Measurements from ENCODE around the gene ZFP36.
"Not testable (repeated sequence)": the region's sequence is repeated elsewhere in the genome, so short reads cannot be mapped to it uniquely, and the experiment has no call there.

ZFP36 gene

DNA sequence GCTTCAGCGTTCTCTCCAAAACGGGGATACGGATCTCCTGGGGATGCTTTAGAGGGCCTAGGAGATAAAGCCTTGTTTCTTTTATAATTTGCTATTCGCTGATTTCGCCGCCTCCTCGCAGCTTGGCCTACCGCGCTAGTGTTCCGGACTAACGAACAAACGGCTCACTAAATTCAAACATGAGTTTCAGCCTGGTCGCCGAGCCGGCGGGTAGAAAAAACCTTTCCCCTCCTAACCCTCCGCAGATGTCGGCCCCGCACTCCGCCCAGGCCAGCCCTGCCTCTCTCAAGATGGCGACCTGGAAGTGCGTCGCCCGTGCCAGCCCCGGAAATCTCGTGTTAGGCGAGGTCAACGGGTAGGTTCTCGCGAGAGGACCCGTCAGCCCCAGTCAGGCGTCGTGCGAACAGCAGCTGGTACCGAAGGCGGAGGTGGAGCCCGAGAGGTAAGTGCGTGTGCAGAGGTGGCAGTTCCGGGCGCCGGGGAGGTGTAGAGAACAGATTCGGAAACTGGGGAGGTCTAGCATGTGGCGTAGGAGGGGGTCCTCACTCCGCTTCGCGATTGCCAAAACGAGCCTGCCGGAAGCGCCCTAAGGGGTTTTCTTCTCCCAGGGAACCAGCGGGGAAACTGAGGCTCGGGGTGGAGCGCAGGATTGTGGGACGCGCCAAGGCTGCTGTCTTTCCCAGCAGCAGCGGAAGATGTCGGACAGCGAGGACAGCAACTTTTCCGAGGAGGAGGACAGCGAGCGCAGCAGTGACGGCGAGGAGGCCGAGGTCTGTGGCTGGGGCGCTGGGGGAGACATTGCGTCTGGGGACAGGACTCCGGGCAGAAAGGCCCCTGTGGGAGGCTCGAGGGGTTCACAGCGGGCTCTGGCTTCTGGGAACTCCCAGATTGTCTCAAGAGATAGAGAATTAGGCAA lies 38.8 kb downstream of the ZFP36 start, which contains the start of gene SUPT5H:
SUPT5H (plus strand) TSS at position 387 of the 916 bp plus-strand sequence; CDS start at position 696, 309 bp downstream.
- DNase-seq (ENCODE audit: low spot score): peak; percentile 99

DNA sequence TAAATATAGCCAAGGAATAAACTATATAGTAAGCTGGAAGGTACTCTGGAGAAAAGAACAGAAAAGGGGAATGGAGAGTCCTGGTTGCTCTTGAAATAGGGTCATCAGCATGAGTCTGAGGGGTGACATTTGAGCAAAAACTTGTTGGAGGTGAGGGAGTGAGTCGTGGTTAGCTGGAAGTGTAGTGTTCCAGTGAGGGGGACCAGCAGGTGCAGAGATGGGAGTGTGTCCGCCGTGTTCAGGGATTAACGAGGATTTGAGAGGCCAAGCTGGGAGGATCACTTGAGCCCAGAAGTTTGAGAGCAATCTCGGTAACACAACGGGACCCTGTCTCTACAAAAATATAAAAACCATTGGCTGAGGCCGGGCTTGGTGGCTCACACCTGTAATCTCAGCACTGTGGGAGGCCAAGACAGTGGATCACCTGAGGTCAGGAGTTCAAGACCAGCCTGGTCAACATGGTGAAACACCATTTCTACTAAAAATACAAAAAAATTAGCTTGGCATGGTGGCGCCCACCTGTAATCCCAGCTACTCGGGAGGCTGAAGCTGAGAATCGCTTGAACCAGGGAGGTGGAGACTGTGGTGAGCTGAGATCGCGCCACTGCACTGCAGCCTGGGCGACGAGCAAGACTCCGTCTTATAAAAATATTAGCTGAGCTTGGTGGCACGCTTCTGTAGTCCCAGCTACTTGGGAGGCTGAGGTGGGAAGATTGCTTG lies 39.9 kb downstream of the ZFP36 start:
- DNase-seq (ENCODE audit: low spot score): no peak

DNA sequence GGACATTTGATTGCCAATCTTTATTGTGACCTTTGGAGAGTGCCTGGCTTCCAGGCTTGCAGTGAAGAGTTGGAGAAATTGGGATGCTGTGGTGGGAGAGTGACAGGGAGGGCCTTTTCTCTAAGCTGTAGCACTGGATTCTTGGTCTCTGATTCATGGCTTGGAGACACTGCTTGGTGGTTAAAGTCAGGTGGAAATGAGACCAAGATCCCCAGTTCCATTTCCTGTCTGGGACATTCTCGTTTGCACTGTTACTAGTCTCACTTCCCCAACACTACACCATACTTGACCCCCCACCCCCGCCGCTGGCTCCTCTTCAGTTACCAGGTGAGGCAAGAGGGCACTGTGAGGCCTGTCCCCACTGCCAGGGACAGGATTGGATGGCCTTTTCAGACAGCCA lies 41.6 kb downstream of the ZFP36 start:
- DNase-seq (ENCODE audit: low spot score): no peak

DNA sequence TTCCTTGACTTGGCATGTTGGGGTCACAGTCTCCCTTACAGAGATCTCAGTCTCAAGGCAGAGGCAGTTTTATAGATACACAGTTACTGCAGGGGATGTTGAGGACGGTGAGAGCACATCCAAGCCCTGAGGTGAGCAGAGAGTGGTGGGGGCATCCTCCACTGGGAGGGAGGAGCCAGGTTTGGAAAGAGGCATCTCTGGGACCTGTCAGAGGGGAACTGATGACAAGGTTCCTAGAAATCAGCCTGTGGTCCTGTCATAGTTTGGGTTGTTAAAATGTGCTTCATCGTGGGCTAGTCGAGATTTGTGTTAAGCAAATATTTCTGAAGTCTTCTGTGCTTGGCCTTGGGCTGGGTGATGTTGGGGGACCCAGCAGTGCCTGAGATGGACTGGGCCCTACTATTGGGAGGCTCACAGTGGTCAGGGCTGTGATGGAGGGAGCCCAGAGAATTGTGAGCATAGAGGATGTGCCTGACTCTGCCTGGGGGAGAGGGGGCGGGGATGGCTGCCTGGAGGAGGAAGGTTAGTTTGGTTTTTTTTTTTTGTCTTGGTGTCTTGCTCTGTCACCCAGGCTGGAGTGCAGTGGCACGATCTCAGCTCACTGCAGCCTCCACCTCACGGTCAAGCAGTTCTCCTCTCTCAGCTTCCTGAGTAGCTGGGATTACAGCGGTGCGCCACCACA lies 42.6 kb downstream of the ZFP36 start:
- DNase-seq (ENCODE audit: low spot score): no peak

DNA sequence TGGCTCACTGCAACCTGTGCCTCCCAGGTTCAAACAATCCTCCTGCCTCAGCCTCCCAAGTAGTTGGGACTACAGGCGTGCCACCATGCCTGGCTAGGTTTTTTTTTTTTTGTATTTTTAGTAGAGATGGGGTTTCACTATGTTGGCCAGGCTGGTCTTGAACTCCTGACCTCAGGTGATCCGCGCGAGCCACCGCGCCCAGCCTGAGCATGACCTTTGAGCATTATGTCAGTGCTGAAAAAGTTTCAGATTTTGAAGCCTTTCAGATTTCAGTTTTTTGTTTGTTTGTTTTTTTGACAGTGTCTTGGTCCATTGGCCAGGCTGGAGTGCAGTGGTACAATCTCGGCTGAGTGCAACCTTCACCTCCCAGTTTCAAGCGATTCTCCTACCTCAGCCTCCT lies 44.6 kb downstream of the ZFP36 start:
- not testable (repeated sequence) for DNase-seq (ENCODE audit: low spot score)

Measured in NAMALWA (cell line).